ENCODE measurements around the gene MLKL.
A peak's percentile ranks its signal among the peaks of the same experiment; 100 is the strongest.

The MLKL gene

GRCh38 chr16:74651841-74652240, 48.8 kb downstream of the MLKL start:
- DNase-seq = no peak

DNA sequence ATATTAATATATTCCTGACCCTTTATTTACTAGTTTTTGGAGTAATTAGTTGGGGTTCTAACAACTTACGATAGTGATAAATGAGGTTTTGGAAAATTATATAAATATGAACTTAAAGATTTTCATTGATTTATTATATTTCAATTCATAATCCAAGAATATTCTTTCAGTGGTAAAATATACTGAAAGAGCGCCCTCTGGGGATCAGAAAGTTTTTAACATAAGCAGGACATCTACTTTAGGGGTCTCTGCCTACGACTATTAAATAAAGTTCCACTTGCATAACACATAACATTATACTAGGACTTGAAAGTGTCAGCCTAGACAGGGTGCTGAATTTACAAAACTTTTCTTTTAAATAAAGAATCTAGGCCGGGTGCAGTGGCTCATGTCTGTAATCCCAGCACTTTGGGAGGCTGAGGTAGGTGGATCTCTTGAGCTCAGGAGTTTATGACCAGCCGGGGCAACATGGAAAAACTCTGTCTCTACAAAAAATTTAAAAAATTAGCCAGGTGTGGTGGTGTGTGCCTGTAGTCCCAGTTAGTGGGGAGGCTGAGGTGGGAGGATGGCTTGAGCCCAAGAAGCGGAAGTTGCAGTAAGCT, 49.6 kb downstream of the MLKL start:
- DNase-seq = no peak

DNA sequence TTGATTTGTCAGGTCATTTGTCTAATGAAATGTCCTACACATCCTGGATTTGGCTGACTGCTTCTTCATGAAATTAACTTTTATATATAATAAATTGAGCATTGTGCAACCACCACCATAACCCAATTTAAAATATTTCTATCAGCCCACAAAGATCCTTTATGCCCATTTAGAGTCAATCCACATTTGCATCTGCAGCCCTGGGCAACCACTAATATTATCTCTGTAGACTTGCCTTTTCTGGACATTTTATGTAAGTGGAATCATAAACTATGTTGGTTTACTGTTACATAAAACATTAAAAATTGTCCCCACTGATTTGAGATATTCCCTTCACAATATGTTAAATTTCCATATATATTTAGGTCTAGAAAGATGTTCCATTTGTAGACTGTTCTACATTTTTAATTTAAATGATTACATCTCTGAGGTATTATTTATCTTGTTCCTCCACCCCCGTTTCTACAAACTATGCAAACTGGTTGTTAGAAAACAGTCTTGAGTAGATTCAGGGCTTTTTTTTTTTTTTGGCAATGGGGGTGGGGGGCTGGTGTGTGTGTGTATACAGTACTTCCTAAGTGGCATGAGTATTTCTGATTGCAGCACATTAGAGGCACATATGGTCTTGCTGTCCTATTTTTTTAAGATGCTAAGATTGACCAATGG, 50.7 kb downstream of the MLKL start:
- DNase-seq = no peak

DNA sequence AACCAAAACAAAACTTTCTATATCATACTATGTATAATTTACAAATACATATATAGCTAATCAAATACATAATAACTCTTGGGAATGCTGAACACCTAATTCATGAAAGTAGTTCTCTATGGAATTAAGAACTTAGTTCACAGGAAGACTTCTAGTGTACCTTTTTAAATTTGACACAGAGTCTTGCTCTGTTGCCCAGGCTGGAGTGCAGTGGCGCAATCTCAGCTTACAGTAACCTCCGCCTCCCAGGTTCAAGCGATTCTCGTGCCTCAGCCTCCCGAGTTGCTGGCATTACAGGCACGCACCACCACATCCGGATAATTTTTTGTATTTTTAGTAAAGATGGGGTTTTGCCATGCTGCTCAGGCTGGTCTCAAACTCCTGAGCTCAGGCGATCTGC, 58.7 kb downstream of the MLKL start:
- DNase-seq = no peak

- DNase-seq = no peak
Measured at GRCh38 chr16:74637742-74638453, 62.8 kb downstream of the MLKL start.

DNA sequence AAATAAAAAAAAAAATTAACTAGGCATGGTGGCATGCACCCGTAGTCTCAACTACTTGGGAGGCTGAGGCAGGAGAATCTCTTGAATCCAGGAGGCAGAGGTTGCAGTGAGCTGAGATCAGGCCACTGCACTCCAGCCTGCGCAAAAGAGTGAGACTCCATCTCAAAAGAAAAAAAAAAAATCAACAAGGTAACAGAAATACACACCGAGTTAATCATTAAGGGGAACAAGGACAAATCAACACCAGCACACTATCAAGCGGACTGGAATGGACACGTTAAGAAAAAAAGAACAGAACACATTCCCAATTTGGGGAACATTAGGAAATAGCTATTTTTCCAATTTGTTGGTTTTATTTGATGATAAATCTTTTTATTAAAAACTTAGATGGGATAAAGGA, 65.4 kb downstream of the MLKL start:
- no peak for DNase-seq

DNA sequence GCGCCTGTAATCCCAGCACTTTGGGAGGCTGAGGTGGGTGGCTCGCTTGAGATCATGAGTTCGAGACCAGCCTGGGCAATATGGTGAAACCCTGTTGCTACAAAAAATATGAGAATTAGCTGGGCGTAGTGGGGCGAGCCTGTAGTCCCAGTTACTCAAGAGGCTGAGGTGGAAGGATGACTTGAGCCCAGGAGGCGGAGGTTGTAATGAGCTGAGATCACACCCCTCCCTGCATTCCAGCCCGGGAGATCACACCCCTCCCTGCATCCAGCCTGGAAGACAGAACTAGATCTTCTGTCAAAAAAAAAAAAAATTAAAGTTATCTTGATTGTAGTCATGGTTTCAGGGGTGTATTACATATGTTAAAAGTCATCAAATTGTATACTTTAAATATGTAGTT, 67.0 kb downstream of the MLKL start:
- no peak for DNase-seq

DNA sequence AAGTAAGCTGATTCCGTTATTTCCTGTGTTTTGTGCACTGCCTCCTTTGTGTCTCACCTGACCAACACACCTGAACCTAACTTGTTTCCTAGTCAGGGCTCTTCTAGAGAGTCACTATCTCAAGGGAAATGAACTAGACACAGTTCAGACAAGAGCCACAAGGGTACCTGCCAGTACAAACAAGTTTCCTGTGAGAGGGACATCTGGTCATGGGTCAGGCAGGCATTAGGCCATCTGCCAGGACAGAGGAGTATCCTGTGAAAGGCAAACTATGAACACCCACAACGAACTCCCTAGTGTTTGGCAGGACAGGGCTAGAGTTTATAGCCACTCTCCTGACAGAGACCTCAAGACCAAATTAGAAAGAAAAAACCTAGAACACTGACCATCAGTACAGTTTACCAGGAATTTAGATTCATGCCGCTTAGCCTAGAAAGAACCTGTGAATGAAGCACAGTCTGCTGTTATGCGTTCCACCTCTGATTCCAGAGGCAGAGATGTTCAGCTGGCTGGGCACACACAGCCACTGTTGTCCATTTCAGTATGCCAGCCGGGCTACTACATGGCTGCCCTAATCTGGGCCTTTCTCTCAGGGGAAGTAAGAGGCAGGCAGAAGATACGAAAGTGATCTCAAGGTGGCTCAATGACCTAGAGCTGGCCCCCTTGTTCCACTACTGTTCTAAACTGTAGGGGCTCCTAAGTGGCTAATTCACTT, 73.0 kb downstream of the MLKL start:
- DNase-seq = no peak

DNA sequence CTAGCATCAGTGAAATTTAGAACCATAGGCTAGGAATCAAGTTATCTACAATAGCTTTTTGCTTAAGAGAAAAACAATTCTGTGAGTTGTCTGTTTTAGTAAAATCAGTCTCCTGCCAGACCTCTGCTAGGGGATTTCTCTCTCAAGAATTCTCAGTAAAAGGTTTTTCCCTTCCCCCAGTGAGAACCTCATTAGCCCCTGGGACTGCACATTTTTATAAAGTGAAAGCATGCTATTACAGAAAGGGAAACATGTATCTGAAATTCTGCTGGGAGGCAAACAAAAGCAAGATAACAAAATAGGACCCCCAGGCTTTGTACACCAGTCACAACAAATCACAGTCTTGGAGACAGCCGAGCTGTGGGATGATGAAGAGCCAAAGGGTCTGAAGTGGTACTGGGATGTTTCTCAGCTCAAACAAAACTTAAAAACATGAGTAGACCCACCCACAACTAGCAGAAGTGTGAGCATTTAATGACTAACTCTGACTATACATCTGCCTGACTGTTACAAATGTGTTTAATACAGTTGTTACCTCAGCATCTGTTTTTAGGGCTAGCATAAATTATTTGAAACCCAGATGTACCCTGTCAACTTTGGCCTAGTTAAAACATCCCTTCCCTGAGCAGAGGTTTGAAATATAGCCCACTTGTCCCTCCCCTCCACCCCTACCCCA, 73.8 kb downstream of the MLKL start:
- no peak for DNase-seq

DNA sequence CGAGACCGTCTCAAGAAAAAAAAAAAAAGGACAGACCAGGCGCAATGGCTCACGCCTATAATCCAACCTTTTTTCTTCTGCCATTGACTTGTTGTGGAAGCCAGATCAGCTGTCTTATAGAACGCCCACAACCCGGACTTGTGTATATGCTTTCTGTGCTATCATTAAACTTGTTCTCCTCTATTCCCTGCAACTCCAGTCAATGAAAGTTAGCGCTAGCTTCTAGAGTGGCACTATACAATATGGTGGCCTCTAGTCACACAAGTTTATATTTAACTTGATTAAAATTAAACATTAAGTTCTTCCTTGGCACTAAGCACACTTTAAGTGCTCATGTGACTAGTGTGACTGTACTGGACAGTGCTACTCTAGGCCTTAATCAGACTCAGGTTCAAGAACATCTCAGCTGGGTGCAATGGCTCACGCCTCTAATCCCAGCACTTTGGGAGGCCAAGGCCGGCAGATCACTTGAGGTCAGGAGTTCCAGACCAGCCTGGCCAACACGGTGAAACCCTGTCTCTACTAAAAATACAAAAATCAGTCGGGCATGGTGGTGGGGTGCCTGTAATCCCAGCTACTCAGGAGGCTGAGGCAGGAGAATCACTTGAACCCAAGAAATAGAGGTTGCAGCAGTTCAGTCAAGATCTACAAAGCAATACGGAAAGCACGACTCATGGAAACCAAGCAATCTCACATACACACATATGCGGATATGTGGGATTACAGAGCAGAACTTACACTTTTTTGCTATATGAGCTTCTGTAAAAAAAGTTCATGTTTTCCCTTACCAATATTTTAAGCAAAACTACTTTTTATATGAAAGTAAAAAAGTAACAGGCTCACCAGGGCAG, 74.9 kb downstream of the MLKL start:
- no peak for DNase-seq

- no peak for DNase-seq
Measured at GRCh38 chr16:74623839-74624235, 76.8 kb downstream of the MLKL start.

DNA sequence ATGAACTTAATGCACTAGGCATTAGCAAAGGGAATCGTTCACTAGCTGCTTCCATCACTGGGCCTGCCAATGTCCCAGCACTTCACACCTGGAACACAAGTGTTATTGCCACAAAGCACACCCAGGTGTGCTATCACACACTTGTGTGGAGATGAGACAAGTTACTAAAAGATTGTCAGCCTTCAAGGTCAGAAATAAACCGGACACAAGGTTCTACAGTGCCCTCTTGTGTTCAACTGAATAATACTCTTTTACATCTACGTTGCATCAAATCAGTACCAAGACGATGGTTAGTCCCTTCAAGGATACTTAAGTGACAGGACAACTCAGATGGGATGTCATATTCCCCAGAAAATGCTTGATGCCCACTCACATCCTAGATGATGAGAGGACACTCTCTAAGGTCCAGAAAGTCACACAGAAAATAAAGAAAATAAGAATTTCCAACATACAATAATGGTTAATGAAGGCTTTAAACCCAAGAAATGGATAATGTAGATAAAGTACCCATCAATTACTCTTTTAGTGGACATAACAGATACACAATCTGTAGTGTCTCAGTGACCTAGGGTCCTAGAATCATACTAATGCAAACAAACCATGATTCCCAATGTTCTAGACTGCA, 77.3 kb downstream of the MLKL start:
- peak in 5 of 56 donors; percentile 1 to 9 (median 2) for DNase-seq

DNA sequence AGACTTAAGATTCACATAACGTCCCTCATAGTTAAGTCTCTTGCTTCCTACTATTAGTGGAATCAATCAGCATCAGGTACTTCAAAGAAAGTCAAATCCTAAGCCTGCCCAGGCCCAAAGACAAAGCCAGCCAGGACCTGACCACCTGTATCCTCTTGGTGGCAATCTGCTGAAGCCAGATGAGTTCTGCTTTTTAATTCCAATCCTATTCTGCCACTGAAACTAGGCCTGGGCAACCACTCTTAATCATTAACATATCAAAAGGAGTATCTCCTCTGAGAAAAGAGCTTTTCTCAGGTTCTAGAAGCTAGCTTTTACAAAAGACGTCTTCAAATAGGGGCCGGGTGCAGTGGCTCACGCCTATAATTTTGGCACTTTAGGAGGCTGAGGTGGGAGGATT, 78.7 kb downstream of the MLKL start:
- DNase-seq = no peak
